ENCODE results near the gene SLC13A2.

DNA sequence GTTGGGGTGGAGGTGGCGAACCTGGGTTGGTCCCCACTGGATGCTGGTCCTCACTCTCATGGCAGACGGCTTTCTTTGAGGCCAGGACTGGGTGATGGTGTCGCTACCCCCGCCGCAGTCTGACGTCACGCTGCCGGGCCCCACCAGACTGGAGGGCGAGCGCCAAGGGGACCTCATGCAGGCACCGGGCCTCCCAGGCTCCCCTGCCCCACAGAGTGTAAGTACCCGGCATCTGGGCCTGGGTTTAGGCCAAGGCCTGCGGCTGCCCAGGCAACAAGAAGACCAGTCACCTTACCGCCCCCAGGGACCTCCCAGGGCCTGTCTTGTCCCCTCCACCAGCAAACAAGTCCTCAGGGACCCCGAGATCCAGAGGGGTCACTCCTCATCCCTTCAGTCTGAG is 50.4 kb downstream of the SLC13A2 start:
- TF ChIP-seq POLR2A (IDR thresholded peaks at IDR 0.05), result no peak
- no peak for TF ChIP-seq CTCF (IDR thresholded peaks at IDR 0.05)
- no peak for TF ChIP-seq EP300 (IDR thresholded peaks at IDR 0.05)
- no peak for TF ChIP-seq POLR2AphosphoS5 (IDR thresholded peaks at IDR 0.05)

All from upper lobe of left lung (tissue), 4 donors.